LNCaP clone FGC (cell line): ENCODE results near the gene DSCAM.

Source experiments
- DNase-seq: peaks from one replicate; pipeline ENCODE4 v3.0.0-alpha.2; 2011; ENCODE audit warnings: low read depth
- H3K4me3 ChIP-seq: 2 replicates; pipeline ENCODE4 v1.5.1; 2011; ENCODE audit warnings: mild to moderate bottlenecking, low read depth, low read length, control low read depth
- CTCF ChIP-seq: IDR thresholded peaks from 2 replicates; pipeline ENCODE4 v1.5.1; 2012; ENCODE audit warnings: mild to moderate bottlenecking; ENCODE audit not compliant: control insufficient read depth, insufficient read depth; ENCODE audit errors: extremely low read depth

Gene DSCAM

GRCh38 chr21:40531431-40532110, 315.4 kb downstream of the DSCAM start:
- no peak for TF ChIP-seq CTCF
- DNase-seq: no peak
- H3K4me3 ChIP-seq: no peak overlapping the region

- no peak overlapping the region for H3K4me3 ChIP-seq
- DNase-seq: no peak
- TF ChIP-seq CTCF: no peak
Measured at GRCh38 chr21:40531016-40531415, 315.9 kb downstream of the DSCAM start.

- H3K4me3 ChIP-seq: no peak overlapping the region
- no peak for DNase-seq
- no peak for TF ChIP-seq CTCF
Measured at GRCh38 chr21:40517646-40518045, 329.3 kb downstream of the DSCAM start.

- H3K4me3 ChIP-seq: no peak overlapping the region
- DNase-seq: no peak
- no peak for TF ChIP-seq CTCF
Measured at GRCh38 chr21:40516335-40516734, 330.6 kb downstream of the DSCAM start.

GRCh38 chr21:40512590-40512989, 334.4 kb downstream of the DSCAM start:
- DNase-seq: no peak

GRCh38 chr21:40507978-40508377, 339.0 kb downstream of the DSCAM start:
- no peak overlapping the region for H3K4me3 ChIP-seq
- DNase-seq: no peak
- no peak for TF ChIP-seq CTCF

More at GRCh38 chr21:40512590-40512989, 334.4 kb downstream of the DSCAM start:
- no peak overlapping the region for H3K4me3 ChIP-seq
- peak; percentile 64 for TF ChIP-seq CTCF

GRCh38 chr21:40505681-40506080, 341.3 kb downstream of the DSCAM start:
- no peak overlapping the region for H3K4me3 ChIP-seq
- TF ChIP-seq CTCF: no peak
- DNase-seq: no peak
